WTC11 (cell line): ENCODE data around the gene ADRB2. TPM values are rescaled to one million over a fixed set of nuclear protein-coding genes. Genes with fewer than 3 reads are reported as not detected.

Experiments
- ATAC-seq: fragments of 200-7000 bp; cut with Tn5 transposase; 2 replicates; pipeline ENCODE4 v1.10.0; 2021; ENCODE audit warnings: mild to moderate bottlenecking, moderate library complexity
- CTCF ChIA-PET: fragments of 300-600 bp; sonication (Branson Sonifier 250); formaldehyde crosslinking; loops from one replicate; lab custom pipeline; 2021; ENCODE audit warnings: antibody characterized with exemption; lab: Charles Lee
- POLR2A ChIA-PET: fragments of 350-600 bp; sonication (Branson Sonifier 250); formaldehyde crosslinking; loops from one replicate; lab custom pipeline; 2021; ENCODE audit warnings: antibody characterized with exemption; lab: Charles Lee
- DNase-seq: peaks from one replicate; pipeline ENCODE4 v3.0.0; 2021; ENCODE audit warnings: low spot score
- H3K27ac Mint-ChIP-seq: 2 replicates; pipeline ENCODE4 v1.8.0; 2021; ENCODE audit warnings: mixed read lengths
- H3K27me3 Mint-ChIP-seq: 2 replicates; pipeline ENCODE4 v1.8.0; 2021; ENCODE audit warnings: low read depth, mild to moderate bottlenecking, moderate library complexity, mixed read lengths
- H3K36me3 Mint-ChIP-seq: 2 replicates; pipeline ENCODE4 v1.8.0; 2021; ENCODE audit warnings: mixed read lengths
- H3K4me1 Mint-ChIP-seq: 2 replicates; pipeline ENCODE4 v1.8.0; 2022; ENCODE audit warnings: mixed read lengths
- H3K4me3 Mint-ChIP-seq: 2 replicates; pipeline ENCODE4 v1.8.0; 2021; ENCODE audit warnings: mild to moderate bottlenecking, moderate library complexity, mixed read lengths
- H3K9me3 Mint-ChIP-seq: 2 replicates; pipeline ENCODE4 v1.8.0; 2021; ENCODE audit warnings: mixed read lengths
- CBFB ChIP-seq: sonication (generic); formaldehyde crosslinking; IDR thresholded peaks from 2 replicates; pipeline ENCODE4 v1.8.1; 2022; ENCODE audit warnings: mild to moderate bottlenecking, low read depth, missing genetic modification reagents
- ESRRA ChIP-seq: sonication (generic); formaldehyde crosslinking; IDR thresholded peaks from 2 replicates; pipeline ENCODE4 v1.8.1; 2022; ENCODE audit warnings: mild to moderate bottlenecking, missing genetic modification reagents, borderline replicate concordance
- MXD4 ChIP-seq: fragments of 250-450 bp; sonication (Bioruptor Pico); IDR thresholded peaks from 2 replicates; pipeline ENCODE4 v1.8.0; 2021; ENCODE audit warnings: mild to moderate bottlenecking, moderate library complexity, borderline replicate concordance
- NFYB ChIP-seq: sonication (generic); formaldehyde crosslinking; conservative IDR thresholded peaks from 2 replicates; pipeline ENCODE4 v1.8.0; 2022; ENCODE audit warnings: low read depth, missing genetic modification reagents
- PRRX2 ChIP-seq: fragments of 250-450 bp; sonication (Bioruptor Pico); IDR thresholded peaks from 2 replicates; pipeline ENCODE4 v1.8.0; 2021; ENCODE audit warnings: mild to moderate bottlenecking
- SMAD3 ChIP-seq: sonication (generic); formaldehyde crosslinking; IDR thresholded peaks from 2 replicates; pipeline ENCODE4 v1.8.0; 2022; ENCODE audit warnings: missing genetic modification reagents, mild to moderate bottlenecking, borderline replicate concordance
- SOX15 ChIP-seq: fragments of 250-450 bp; sonication (Bioruptor Pico); IDR thresholded peaks from 2 replicates; pipeline ENCODE4 v1.9.0; 2021; ENCODE audit warnings: mild to moderate bottlenecking
- ZNF138 ChIP-seq: sonication (generic); formaldehyde crosslinking; conservative IDR thresholded peaks from 2 replicates; pipeline ENCODE4 v1.8.1; 2022; ENCODE audit warnings: mild to moderate bottlenecking, moderate library complexity, missing genetic modification reagents
- ZNF317 ChIP-seq: sonication (generic); formaldehyde crosslinking; IDR thresholded peaks from 2 replicates; pipeline ENCODE4 v1.8.1; 2023; ENCODE audit warnings: low read depth, mild to moderate bottlenecking, moderate library complexity, missing genetic modification reagents, borderline replicate concordance
- total RNA-seq: library from RNA; stranded (reverse); gene quantifications from 3 replicates; pipeline ENCODE4 v1.2.3, GENCODE V29; 2021
- TF ChIP-seq, protein P1 (sequence below): sonication (generic); formaldehyde crosslinking; IDR thresholded peaks from 2 replicates; pipeline ENCODE4 v1.8.1; 2023; ENCODE audit warnings: mild to moderate bottlenecking, missing genetic modification reagents
- TF ChIP-seq, protein P2 (sequence below): sonication (generic); formaldehyde crosslinking; IDR thresholded peaks from 2 replicates; pipeline ENCODE4 v1.8.1; 2023; ENCODE audit warnings: mild to moderate bottlenecking, missing genetic modification reagents, moderate library complexity
- TF ChIP-seq, protein P3 (sequence below): fragments of 200-600 bp; IDR thresholded peaks from 2 replicates; pipeline ENCODE4 v1.8.0; 2022; ENCODE audit warnings: antibody characterized with exemption
- TF ChIP-seq, protein P4 (sequence below): fragments of 250-450 bp; sonication (Bioruptor Pico); IDR thresholded peaks from 2 replicates; pipeline ENCODE4 v1.9.0; 2021; ENCODE audit warnings: moderate library complexity, mild to moderate bottlenecking, inconsistent platforms, borderline replicate concordance
- TF ChIP-seq, protein P5 (sequence below): sonication (generic); formaldehyde crosslinking; IDR thresholded peaks from 2 replicates; pipeline ENCODE4 v1.8.0; 2022; ENCODE audit warnings: mild to moderate bottlenecking, missing genetic modification reagents
- TF ChIP-seq, protein P6 (sequence below): fragments of 250-450 bp; sonication (Bioruptor Pico); IDR thresholded peaks from 2 replicates; pipeline ENCODE4 v1.9.0; 2021; ENCODE audit warnings: mild to moderate bottlenecking, borderline replicate concordance
- TF ChIP-seq, protein P7 (sequence below): sonication (generic); formaldehyde crosslinking; IDR thresholded peaks from 2 replicates; pipeline ENCODE4 v1.8.0; 2022; ENCODE audit warnings: missing genetic modification reagents
- TF ChIP-seq, protein P8 (sequence below): fragments of 250-450 bp; sonication (Bioruptor Pico); IDR thresholded peaks from 2 replicates; pipeline ENCODE4 v1.8.0; 2021; ENCODE audit warnings: mild to moderate bottlenecking

ADRB2 gene
- total RNA-seq, 1 experiment from 2014 or later = 1.2 TPM

DNA sequence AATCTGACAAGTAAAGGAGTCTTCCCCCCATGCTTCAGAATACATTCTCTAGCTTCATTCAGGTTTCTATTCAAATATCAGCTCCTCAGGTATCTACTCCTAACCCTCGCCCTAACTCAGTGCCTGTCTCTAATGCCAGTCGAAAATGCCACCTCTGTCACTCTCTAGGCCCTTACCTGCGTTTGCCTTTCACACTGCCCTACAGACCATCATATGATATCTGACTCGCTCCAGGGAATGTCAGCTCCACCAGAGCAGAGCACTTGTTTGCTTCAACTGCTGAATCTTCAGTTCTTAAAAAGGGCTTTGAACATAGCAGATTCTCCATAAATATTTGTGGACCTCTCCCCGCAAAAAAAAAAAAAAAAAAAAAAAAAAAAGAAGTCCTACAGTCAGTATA lies 46.7 kb downstream of the ADRB2 start:
- H3K27ac Mint-ChIP-seq = no peak overlapping the region; the same call in 1 of the 2 replicates
- H3K4me3 Mint-ChIP-seq = no peak overlapping the region
- TF ChIP-seq MXD4 (CRISPR knock-in tag) = no peak
- TF ChIP-seq, all 79 proteins: peak for 0
- ATAC-seq (no peak), DNase-seq (no peak)
- ChIA-PET POLR2A (no interaction called here), CTCF (interaction anchor here (1.3 kb wide), 1 partner anchor 85 kb away, joined by 5 read pairs; no protein-coding TSS in a partner anchor)
- H3K9me3 Mint-ChIP-seq = no peaks in the 10 kb centered on the region
- H3K4me1 Mint-ChIP-seq = peaks cover 18% of the 10 kb centered on the region
- no peaks in the 10 kb centered on the region for H3K27me3 Mint-ChIP-seq
- H3K36me3 Mint-ChIP-seq = no peaks in the 10 kb centered on the region

DNA sequence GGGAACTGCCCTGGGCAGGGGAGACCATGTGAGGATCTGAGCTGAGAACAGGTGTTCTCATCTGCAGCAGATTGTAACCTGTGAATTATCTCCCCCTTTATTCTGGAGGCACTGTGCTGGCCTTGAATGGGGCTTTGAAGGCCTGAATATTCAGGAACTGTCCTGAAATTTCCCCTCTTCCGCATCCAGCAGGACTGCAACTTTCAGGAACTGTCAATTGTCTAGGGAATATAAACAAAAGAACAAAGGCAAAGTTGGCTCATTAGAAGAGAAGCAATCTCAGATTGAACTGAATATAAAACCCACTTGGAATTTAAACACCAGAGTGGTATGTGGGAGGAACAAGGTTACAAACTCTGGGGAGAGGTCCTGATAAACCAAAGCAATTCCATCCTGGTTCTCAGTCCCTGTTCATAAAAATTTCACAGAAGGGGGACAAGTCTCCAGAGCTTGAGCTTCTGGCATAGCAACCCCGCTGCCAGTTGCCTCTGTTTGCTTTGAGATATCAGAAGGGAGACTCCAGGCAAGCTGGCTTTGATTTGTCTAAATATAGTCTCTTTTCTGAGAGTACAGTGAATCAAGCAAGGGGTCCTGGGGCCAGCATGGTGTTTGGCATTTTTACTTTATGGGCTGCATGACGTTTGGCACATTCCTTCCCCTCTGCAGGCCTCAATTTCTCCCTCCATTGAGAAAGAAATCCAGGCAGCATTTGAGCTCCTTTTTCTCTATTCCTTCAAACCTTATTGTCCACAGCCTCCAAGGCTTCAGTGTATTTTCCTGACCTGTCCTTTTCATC lies 47.5 kb downstream of the ADRB2 start:
- Mint-ChIP-seq H3K9me3 (no peaks in the 10 kb centered on the region), H3K36me3 (no peaks in the 10 kb centered on the region), H3K4me3 (no peak overlapping the region), H3K27ac (peak overlapping the region; percentile 28; the same call in 1 of the 2 replicates), H3K27me3 (no peaks in the 10 kb centered on the region), H3K4me1 (peaks cover 18% of the 10 kb centered on the region)
- TF ChIP-seq, protein P1, sequence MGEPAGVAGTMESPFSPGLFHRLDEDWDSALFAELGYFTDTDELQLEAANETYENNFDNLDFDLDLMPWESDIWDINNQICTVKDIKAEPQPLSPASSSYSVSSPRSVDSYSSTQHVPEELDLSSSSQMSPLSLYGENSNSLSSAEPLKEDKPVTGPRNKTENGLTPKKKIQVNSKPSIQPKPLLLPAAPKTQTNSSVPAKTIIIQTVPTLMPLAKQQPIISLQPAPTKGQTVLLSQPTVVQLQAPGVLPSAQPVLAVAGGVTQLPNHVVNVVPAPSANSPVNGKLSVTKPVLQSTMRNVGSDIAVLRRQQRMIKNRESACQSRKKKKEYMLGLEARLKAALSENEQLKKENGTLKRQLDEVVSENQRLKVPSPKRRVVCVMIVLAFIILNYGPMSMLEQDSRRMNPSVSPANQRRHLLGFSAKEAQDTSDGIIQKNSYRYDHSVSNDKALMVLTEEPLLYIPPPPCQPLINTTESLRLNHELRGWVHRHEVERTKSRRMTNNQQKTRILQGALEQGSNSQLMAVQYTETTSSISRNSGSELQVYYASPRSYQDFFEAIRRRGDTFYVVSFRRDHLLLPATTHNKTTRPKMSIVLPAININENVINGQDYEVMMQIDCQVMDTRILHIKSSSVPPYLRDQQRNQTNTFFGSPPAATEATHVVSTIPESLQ = no peak
- no peak for TF ChIP-seq SMAD3 (CRISPR knock-in tag)
- TF ChIP-seq, protein P2, sequence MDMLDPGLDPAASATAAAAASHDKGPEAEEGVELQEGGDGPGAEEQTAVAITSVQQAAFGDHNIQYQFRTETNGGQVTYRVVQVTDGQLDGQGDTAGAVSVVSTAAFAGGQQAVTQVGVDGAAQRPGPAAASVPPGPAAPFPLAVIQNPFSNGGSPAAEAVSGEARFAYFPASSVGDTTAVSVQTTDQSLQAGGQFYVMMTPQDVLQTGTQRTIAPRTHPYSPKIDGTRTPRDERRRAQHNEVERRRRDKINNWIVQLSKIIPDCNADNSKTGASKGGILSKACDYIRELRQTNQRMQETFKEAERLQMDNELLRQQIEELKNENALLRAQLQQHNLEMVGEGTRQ (CRISPR knock-in tag) = no peak
- no peak for TF ChIP-seq ZNF317
- no peak for TF ChIP-seq PRRX2 (CRISPR knock-in tag)
- TF ChIP-seq, protein P3, sequence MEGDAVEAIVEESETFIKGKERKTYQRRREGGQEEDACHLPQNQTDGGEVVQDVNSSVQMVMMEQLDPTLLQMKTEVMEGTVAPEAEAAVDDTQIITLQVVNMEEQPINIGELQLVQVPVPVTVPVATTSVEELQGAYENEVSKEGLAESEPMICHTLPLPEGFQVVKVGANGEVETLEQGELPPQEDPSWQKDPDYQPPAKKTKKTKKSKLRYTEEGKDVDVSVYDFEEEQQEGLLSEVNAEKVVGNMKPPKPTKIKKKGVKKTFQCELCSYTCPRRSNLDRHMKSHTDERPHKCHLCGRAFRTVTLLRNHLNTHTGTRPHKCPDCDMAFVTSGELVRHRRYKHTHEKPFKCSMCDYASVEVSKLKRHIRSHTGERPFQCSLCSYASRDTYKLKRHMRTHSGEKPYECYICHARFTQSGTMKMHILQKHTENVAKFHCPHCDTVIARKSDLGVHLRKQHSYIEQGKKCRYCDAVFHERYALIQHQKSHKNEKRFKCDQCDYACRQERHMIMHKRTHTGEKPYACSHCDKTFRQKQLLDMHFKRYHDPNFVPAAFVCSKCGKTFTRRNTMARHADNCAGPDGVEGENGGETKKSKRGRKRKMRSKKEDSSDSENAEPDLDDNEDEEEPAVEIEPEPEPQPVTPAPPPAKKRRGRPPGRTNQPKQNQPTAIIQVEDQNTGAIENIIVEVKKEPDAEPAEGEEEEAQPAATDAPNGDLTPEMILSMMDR = no peak
- TF ChIP-seq ESRRA (CRISPR knock-in tag) = no peak
- TF ChIP-seq, protein P4, sequence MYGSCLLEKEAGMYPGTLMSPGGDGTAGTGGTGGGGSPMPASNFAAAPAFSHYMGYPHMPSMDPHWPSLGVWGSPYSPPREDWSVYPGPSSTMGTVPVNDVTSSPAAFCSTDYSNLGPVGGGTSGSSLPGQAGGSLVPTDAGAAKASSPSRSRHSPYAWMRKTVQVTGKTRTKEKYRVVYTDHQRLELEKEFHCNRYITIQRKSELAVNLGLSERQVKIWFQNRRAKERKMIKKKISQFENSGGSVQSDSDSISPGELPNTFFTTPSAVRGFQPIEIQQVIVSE = no peak
- TF ChIP-seq, protein P5, sequence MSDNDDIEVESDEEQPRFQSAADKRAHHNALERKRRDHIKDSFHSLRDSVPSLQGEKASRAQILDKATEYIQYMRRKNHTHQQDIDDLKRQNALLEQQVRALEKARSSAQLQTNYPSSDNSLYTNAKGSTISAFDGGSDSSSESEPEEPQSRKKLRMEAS = no peak
- TF ChIP-seq, protein P6, sequence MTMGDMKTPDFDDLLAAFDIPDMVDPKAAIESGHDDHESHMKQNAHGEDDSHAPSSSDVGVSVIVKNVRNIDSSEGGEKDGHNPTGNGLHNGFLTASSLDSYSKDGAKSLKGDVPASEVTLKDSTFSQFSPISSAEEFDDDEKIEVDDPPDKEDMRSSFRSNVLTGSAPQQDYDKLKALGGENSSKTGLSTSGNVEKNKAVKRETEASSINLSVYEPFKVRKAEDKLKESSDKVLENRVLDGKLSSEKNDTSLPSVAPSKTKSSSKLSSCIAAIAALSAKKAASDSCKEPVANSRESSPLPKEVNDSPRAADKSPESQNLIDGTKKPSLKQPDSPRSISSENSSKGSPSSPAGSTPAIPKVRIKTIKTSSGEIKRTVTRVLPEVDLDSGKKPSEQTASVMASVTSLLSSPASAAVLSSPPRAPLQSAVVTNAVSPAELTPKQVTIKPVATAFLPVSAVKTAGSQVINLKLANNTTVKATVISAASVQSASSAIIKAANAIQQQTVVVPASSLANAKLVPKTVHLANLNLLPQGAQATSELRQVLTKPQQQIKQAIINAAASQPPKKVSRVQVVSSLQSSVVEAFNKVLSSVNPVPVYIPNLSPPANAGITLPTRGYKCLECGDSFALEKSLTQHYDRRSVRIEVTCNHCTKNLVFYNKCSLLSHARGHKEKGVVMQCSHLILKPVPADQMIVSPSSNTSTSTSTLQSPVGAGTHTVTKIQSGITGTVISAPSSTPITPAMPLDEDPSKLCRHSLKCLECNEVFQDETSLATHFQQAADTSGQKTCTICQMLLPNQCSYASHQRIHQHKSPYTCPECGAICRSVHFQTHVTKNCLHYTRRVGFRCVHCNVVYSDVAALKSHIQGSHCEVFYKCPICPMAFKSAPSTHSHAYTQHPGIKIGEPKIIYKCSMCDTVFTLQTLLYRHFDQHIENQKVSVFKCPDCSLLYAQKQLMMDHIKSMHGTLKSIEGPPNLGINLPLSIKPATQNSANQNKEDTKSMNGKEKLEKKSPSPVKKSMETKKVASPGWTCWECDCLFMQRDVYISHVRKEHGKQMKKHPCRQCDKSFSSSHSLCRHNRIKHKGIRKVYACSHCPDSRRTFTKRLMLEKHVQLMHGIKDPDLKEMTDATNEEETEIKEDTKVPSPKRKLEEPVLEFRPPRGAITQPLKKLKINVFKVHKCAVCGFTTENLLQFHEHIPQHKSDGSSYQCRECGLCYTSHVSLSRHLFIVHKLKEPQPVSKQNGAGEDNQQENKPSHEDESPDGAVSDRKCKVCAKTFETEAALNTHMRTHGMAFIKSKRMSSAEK (CRISPR knock-in tag) = no peak
- no peak for TF ChIP-seq SOX15 (CRISPR knock-in tag)
- no peak for TF ChIP-seq NFYB (CRISPR knock-in tag)
- TF ChIP-seq, protein P7, sequence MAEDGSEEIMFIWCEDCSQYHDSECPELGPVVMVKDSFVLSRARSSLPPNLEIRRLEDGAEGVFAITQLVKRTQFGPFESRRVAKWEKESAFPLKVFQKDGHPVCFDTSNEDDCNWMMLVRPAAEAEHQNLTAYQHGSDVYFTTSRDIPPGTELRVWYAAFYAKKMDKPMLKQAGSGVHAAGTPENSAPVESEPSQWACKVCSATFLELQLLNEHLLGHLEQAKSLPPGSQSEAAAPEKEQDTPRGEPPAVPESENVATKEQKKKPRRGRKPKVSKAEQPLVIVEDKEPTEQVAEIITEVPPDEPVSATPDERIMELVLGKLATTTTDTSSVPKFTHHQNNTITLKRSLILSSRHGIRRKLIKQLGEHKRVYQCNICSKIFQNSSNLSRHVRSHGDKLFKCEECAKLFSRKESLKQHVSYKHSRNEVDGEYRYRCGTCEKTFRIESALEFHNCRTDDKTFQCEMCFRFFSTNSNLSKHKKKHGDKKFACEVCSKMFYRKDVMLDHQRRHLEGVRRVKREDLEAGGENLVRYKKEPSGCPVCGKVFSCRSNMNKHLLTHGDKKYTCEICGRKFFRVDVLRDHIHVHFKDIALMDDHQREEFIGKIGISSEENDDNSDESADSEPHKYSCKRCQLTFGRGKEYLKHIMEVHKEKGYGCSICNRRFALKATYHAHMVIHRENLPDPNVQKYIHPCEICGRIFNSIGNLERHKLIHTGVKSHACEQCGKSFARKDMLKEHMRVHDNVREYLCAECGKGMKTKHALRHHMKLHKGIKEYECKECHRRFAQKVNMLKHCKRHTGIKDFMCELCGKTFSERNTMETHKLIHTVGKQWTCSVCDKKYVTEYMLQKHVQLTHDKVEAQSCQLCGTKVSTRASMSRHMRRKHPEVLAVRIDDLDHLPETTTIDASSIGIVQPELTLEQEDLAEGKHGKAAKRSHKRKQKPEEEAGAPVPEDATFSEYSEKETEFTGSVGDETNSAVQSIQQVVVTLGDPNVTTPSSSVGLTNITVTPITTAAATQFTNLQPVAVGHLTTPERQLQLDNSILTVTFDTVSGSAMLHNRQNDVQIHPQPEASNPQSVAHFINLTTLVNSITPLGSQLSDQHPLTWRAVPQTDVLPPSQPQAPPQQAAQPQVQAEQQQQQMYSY (CRISPR knock-in tag) = no peak
- no peak for TF ChIP-seq ZNF138
- TF ChIP-seq, protein P8, sequence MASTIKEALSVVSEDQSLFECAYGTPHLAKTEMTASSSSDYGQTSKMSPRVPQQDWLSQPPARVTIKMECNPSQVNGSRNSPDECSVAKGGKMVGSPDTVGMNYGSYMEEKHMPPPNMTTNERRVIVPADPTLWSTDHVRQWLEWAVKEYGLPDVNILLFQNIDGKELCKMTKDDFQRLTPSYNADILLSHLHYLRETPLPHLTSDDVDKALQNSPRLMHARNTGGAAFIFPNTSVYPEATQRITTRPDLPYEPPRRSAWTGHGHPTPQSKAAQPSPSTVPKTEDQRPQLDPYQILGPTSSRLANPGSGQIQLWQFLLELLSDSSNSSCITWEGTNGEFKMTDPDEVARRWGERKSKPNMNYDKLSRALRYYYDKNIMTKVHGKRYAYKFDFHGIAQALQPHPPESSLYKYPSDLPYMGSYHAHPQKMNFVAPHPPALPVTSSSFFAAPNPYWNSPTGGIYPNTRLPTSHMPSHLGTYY (CRISPR knock-in tag) = no peak
- TF ChIP-seq CBFB (CRISPR knock-in tag) = no peak
- ChIA-PET POLR2A (no interaction called here), CTCF (interaction anchor here (1.0 to 1.3 kb wide), 3 partner anchors 10 to 143 kb away, joined by 3 to 5 read pairs (median 3); no protein-coding TSS in a partner anchor)
- ATAC-seq = 0 out of 2 replicates have a peak, but pooled peaks have one; percentile 32
- no peak for DNase-seq
